Activated CD4-positive, alpha-beta T cell treated with anti-CD3 and anti-CD28 coated beads, Interleukin-2, amount 10 ng/mL, durations not matched to agents 24 days and 14 days (primary cell): ENCODE results near the gene OR6Q1. TPM values are rescaled to one million over a fixed set of nuclear protein-coding genes. Genes with fewer than 3 reads are reported as not detected.

Experiments
- DNase-seq: peaks from one replicate; pipeline ENCODE4 v3.0.0; 2022
- H3K27ac Mint-ChIP-seq: one replicate; pipeline ENCODE4 v1.8.0; 2022; ENCODE audit warnings: mild to moderate bottlenecking, mixed read lengths
- H3K27me3 Mint-ChIP-seq: one replicate; pipeline ENCODE4 v1.8.0; 2022; ENCODE audit warnings: mixed read lengths
- H3K36me3 Mint-ChIP-seq: one replicate; pipeline ENCODE4 v1.8.0; 2022; ENCODE audit warnings: low read depth, mild to moderate bottlenecking, mixed read lengths
- H3K4me1 Mint-ChIP-seq: one replicate; pipeline ENCODE4 v1.8.0; 2021; ENCODE audit warnings: mixed read lengths
- H3K4me3 Mint-ChIP-seq: one replicate; pipeline ENCODE4 v1.8.0; 2022; ENCODE audit warnings: mild to moderate bottlenecking, moderate library complexity, mixed read lengths
- H3K9me3 Mint-ChIP-seq: one replicate; pipeline ENCODE4 v1.8.0; 2021; ENCODE audit warnings: mixed read lengths
- intact Hi-C: fragments of 100-400 bp; cut with micrococcal nuclease; formaldehyde crosslinking; loops from one replicate; pipeline ENCODE4 v1.15.1; 2023
- total RNA-seq: library from RNA; stranded (reverse); gene quantifications from 2 replicates; pipeline ENCODE4 v1.2.3, GENCODE V29; 2022

The OR6Q1 gene
- total RNA-seq, 1 donor from 2014 or later, result not detected

DNA sequence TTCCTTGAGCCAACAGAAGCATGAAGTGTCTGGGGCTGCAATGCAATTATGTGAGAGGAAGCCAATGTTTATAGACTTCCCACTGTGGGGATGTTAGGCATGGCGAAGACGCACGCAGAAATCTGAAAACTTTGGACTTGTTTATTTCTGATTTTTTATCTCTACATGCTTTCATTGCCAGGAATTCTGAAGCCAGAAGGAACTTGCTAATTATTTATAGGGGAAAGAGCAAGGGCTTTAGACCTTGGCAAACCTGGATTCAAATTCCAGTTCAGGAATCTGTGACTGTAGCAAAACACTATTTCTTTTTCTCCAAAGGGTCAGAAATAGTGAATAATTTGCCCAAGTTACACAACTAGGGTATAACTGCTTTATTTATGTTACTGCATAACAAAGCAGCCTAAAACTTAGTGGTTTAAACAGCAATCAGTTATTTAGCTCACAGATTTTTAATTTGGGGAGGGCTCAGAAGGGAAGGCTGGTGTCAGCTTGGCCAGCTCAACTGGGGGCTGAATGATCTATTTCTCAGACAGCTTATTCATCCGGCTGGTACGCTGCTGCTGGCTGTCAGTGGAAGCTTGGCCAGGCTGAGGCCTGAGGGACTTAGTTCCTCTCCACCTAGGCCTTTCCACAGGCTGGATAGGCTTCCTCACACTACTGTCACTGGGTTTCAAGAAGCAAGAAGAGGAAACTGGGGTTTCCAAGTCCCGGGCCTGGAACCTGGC lies 1.9 kb upstream of the OR6Q1 start:
- no peak for DNase-seq
- H3K27ac Mint-ChIP-seq, result no peak overlapping the region
- H3K9me3 Mint-ChIP-seq, result peaks cover 4% of the 10 kb centered on the region
- H3K36me3 Mint-ChIP-seq, result no peaks in the 10 kb centered on the region
- H3K27me3 Mint-ChIP-seq, result no peaks in the 10 kb centered on the region
- no peaks in the 10 kb centered on the region for H3K4me1 Mint-ChIP-seq
- H3K4me3 Mint-ChIP-seq, result no peak overlapping the region
- intact Hi-C loops, result no loop called here

DNA sequence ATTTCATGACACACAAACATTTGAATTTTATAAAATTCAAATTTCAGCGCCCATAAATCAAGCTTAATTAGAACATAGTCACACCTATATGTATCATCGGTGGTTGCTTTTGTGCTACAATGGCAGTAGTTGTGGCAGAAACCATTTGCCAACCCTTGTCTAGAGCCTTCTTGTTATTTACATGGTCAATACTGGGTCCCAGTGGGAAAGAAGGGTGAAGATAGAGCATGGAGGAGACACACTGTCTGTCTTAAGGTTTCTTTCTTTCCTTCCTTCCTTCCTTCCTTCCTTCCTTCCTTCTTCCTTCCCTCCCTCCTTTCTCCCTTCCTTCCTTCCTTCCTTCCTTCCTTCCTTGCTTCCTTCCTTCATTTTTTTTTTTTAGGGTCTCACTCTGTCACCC lies 3.7 kb downstream of the OR6Q1 start:
- H3K27me3 Mint-ChIP-seq, result no peaks in the 10 kb centered on the region
- H3K4me1 Mint-ChIP-seq, result no peaks in the 10 kb centered on the region
- peaks cover 4% of the 10 kb centered on the region for H3K9me3 Mint-ChIP-seq
- no peak for DNase-seq
- no peaks in the 10 kb centered on the region for H3K36me3 Mint-ChIP-seq
- H3K27ac Mint-ChIP-seq, result no peak overlapping the region
- intact Hi-C loops, result no loop called here
- H3K4me3 Mint-ChIP-seq, result no peak overlapping the region

DNA sequence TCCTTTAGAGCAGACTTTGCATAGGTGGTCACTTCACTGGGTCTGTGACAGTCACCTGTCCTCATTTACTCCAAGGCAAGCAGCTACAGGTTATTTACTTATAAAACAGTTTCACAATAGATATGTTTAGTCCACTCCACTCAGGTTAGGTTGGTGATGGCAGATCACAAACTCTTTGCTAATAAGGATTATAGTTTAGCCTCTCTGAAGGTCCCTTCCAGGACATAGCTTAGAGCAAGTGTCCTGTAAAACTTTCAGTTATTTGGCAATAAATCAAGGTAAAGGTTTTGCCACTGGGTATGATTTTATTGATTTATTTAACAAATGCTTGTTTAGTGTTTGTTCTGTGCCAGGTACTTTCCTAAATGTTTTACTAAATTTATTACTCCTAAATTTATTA lies 8.8 kb downstream of the OR6Q1 start:
- no peaks in the 10 kb centered on the region for H3K9me3 Mint-ChIP-seq
- H3K4me1 Mint-ChIP-seq, result no peaks in the 10 kb centered on the region
- H3K27me3 Mint-ChIP-seq, result no peaks in the 10 kb centered on the region
- intact Hi-C loops, result no loop called here
- no peak overlapping the region for H3K27ac Mint-ChIP-seq
- DNase-seq, result no peak
- H3K36me3 Mint-ChIP-seq, result no peaks in the 10 kb centered on the region
- H3K4me3 Mint-ChIP-seq, result no peak overlapping the region

DNA sequence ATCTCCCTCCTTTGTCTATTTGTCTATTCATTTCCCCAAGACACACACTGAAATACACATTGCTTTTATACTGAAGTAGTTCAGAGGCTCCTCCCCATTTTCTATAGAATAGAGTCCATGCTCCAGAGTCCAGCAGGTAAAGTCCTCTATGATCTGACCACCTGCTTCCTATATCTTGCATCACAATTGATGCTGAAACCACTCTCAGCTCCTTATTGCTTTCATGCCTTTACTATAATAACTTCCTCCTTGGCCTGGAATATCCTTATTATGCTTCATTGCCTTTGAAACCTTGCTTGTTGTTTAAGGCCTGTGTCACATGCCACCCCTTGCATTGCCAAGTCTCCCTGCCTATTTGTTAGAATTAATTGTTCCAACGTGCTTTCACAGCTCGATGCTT lies 12.6 kb downstream of the OR6Q1 start:
- no peaks in the 10 kb centered on the region for H3K9me3 Mint-ChIP-seq
- H3K27me3 Mint-ChIP-seq, result no peaks in the 10 kb centered on the region
- H3K27ac Mint-ChIP-seq, result no peak overlapping the region
- H3K4me1 Mint-ChIP-seq, result no peaks in the 10 kb centered on the region
- no peak for DNase-seq
- H3K4me3 Mint-ChIP-seq, result no peak overlapping the region
- no peaks in the 10 kb centered on the region for H3K36me3 Mint-ChIP-seq
- intact Hi-C loops, result no loop called here

DNA sequence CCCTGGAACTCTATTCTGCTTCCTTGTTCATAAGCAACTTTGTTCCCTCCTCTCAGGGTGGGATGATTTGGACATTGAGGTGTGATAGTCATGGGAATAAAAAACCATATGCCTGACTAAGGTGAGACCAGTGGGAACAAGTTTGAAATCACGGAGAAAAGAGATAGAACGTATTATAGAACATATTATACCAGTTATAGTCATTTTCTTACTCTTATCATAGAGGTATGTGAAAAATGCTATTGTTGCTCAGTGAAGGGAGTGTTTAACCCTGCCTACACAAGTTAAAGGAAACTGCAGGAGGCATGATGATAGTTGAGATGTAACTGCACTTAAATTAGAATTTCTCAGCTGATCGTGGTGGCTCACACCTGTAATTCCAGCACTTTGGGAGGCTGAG lies 15.5 kb downstream of the OR6Q1 start:
- Mint-ChIP-seq H3K4me1 (no peaks in the 10 kb centered on the region), H3K27ac (no peak overlapping the region), H3K4me3 (no peak overlapping the region), H3K9me3 (no peaks in the 10 kb centered on the region), H3K27me3 (no peaks in the 10 kb centered on the region), H3K36me3 (no peaks in the 10 kb centered on the region)
- intact Hi-C loops, result no loop called here
- no peak for DNase-seq

DNA sequence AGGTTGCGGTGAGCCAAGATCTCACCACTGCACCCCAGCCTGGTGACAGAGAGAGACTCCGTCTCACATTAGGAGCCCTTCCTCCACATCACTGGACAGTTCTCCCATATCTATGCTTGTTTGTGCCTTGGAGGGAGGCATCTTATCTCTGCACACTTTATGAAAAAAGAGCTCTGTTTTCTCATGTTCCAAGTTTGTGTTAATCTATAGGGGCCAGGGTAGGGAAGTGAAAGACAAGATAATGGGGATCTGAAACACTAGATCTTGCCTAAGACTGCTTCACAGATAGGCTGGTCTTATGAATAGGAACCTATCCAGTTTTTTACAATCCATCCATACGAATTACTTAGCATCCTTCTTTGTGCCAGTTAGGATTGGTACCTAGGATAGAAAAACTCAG lies 17.1 kb downstream of the OR6Q1 start:
- Mint-ChIP-seq H3K36me3 (no peaks in the 10 kb centered on the region), H3K4me3 (no peak overlapping the region), H3K9me3 (no peaks in the 10 kb centered on the region), H3K27me3 (no peaks in the 10 kb centered on the region), H3K4me1 (no peaks in the 10 kb centered on the region), H3K27ac (no peak overlapping the region)
- intact Hi-C loops, result no loop called here
- no peak for DNase-seq

DNA sequence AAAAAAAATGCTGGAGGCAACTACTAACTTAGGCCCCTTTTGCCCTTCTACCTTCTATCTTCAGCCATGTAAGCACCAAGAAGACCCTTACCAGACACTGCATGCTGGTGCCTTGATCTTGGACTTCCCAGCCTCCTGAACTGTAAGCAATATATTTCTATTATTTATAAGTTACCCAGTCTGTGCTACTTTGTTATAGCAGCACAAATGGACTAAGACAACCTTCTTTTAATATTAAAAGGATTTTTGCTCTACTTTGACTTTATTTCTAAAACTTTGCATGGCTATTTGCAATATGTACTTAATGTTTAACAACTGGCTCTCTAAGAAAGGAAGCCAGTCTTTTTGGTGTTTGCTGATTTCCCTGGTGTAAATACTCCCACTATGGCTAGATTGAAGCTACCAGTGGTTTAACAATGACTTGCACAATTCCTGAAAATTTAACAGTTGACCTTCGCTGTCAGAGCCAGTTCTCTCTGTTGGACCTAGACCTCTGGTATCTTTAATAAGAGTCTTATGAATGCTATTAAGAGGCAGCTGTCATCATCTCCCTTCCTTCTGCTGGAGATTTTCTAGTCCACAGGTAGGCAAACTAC lies 25.2 kb downstream of the OR6Q1 start:
- intact Hi-C loops, result no loop called here
- no peaks in the 10 kb centered on the region for H3K36me3 Mint-ChIP-seq
- H3K27me3 Mint-ChIP-seq, result no peaks in the 10 kb centered on the region
- peaks cover 3% of the 10 kb centered on the region for H3K9me3 Mint-ChIP-seq
- H3K27ac Mint-ChIP-seq, result no peak overlapping the region
- no peak overlapping the region for H3K4me3 Mint-ChIP-seq
- no peaks in the 10 kb centered on the region for H3K4me1 Mint-ChIP-seq
- DNase-seq, result no peak

DNA sequence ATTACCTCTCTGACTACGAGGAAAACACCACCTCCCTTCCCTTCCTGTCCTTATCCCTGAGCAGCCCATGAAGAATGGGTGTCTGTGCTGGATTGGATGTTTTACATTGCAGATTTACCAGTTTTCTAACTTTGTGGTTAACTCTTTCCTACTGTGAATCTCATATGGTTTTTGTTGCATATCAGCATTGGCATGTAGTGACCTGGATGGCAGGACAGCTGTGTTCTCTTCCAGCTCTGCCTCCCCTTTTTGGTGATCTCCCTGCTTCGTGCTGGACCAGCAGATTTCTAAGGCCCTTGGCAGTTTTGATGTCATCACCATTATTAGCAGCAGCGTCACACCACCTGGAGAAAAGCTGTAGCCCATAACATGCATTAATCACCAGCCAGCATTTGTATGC lies 26.7 kb downstream of the OR6Q1 start:
- H3K4me3 Mint-ChIP-seq, result no peak overlapping the region
- no peak for DNase-seq
- peaks cover 3% of the 10 kb centered on the region for H3K9me3 Mint-ChIP-seq
- H3K4me1 Mint-ChIP-seq, result no peaks in the 10 kb centered on the region
- intact Hi-C loops, result no loop called here
- H3K27me3 Mint-ChIP-seq, result no peaks in the 10 kb centered on the region
- no peak overlapping the region for H3K27ac Mint-ChIP-seq
- H3K36me3 Mint-ChIP-seq, result no peaks in the 10 kb centered on the region

DNA sequence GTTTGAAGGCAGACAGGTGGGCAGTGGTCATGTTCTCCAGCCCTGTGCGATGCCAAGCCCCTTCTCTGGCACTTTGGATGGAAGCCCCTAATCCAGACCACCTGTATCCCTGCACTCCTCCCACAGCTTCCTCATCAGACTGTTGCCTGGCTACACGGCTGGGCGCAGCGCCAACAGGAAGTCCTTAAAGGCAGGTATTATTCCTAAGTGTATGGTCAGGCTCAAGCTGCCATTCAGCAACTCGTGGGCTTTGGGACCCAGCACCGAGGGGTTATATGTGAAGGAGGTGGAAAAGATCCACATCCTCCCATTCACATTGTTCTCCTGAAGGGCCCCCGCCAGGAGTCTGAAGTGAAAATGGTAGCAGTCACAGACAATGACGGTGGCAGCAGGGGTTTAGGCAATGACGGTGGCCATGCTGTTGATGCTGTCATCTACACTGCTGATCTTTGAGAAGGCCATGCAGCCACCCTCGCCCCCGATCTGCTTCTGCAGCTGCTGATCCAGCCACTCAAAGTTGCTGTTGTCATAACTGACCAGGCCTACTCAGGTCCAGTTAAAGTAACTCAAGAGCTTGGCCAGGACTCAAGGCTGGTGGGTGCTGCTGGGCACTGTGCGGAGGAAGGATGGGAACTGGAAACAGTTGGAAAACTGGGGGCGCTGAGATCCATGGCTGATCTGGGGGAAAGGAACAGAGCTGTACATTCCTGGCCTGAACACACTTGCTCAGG lies 27.7 kb downstream of the OR6Q1 start:
- intact Hi-C loops, result no loop called here
- Mint-ChIP-seq H3K27ac (no peak overlapping the region), H3K4me3 (no peak overlapping the region), H3K9me3 (peaks cover 3% of the 10 kb centered on the region), H3K27me3 (no peaks in the 10 kb centered on the region), H3K4me1 (no peaks in the 10 kb centered on the region), H3K36me3 (no peaks in the 10 kb centered on the region)
- no peak for DNase-seq

DNA sequence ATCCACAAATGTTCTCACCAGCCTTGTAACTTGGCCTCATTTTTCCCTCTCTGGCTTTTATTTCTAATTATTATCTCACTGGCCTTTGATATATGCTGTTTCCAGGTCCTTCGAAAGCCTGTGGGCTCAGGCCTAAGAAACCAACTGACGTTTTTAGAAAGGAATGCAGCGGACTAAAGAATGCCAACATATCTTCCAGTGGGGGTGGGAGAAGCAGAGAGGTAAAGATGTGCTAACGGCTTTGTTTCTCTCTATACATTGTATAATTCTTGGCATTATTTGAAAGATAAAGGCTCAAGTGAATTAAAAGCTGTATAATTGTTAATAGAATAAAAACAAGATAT lies 28.2 kb downstream of the OR6Q1 start:
- no peak for DNase-seq
- no peak overlapping the region for H3K4me3 Mint-ChIP-seq
- no peaks in the 10 kb centered on the region for H3K36me3 Mint-ChIP-seq
- peaks cover 3% of the 10 kb centered on the region for H3K9me3 Mint-ChIP-seq
- intact Hi-C loops, result no loop called here
- H3K27me3 Mint-ChIP-seq, result no peaks in the 10 kb centered on the region
- H3K27ac Mint-ChIP-seq, result no peak overlapping the region
- H3K4me1 Mint-ChIP-seq, result no peaks in the 10 kb centered on the region

DNA sequence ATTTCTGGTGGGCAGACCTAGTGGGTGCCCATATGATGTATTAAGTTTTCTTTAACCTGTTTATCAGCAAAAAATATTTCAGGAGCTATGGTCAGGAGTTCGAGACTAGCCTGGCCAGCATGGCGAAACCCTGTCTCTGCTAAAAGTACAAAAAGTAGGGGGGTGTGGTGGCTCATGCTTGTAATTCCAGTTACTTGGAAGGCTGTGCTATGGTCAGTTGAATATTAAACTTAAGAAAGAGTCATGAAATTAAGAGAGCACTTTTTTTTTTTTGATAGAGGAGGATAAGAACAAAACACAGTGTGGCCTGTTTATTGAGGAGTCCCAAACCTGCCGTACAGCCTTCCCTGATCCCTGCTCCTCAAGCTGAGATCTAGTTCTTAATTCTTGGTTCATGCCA lies 29.8 kb downstream of the OR6Q1 start:
- intact Hi-C loops, result no loop called here
- Mint-ChIP-seq H3K27ac (no peak overlapping the region), H3K36me3 (no peaks in the 10 kb centered on the region), H3K9me3 (no peaks in the 10 kb centered on the region), H3K27me3 (no peaks in the 10 kb centered on the region), H3K4me3 (no peak overlapping the region), H3K4me1 (no peaks in the 10 kb centered on the region)
- no peak for DNase-seq

DNA sequence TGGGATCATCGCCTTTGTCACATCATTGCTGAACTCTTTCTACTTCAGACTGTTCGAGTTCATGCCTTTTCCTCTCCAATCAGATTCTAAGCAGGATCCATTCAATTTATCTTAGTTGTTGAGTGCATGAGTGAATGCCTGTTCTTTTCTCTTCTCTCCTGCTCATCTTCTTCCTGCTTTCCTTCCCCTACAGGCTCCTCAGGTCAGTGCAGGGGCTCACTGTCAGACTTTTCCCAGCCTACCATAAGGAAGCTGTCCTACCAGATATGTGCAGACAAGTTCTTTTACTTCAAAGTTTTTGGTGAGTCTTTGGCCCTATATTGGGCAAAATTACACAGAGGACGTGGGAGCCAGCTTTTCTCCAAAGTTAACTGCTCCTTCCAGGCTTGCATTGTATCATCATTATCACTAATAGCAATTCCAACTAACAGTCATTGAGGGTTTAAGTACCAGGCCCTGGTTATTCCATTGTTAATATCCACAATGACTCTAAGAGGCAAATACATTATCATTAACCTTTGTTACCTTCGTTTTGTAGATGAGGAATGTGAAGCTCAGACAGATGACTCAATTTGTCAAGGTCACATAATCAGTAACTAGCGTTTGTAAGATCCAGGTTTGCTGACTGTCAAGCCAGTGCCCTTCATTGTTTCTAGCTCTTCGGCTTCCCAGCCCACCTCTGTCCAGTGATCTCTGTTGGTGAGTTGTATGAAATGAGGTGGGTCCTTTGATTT lies 30.4 kb downstream of the OR6Q1 start:
- H3K4me3 Mint-ChIP-seq, result no peak overlapping the region

DNA sequence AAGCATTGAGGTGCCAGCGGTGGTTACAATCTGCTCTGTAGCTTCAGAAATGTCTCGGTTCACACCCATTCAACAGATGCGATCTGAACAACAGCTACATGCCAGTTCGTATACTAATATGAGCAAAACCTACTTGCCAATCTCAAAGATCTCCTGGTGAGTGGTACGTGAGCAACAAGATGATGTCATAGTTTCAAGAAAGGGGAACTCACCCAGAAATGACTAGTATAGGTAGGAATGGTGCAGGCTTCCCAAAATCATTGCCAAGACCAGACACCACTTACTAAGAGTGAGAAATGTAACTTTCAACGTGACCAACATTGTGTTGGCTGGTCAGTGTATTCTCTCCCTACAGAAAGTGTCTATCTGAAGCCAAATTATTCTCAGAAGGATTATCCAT lies 31.1 kb downstream of the OR6Q1 start:
- no peak overlapping the region for H3K4me3 Mint-ChIP-seq

More for the DNA sequence above, 30.4 kb downstream of the OR6Q1 start:
- Mint-ChIP-seq H3K27me3 (no peaks in the 10 kb centered on the region), H3K27ac (no peak overlapping the region), H3K4me1 (no peaks in the 10 kb centered on the region), H3K36me3 (no peaks in the 10 kb centered on the region), H3K9me3 (no peaks in the 10 kb centered on the region)
- intact Hi-C loops, result no loop called here
- DNase-seq, result no peak

DNA sequence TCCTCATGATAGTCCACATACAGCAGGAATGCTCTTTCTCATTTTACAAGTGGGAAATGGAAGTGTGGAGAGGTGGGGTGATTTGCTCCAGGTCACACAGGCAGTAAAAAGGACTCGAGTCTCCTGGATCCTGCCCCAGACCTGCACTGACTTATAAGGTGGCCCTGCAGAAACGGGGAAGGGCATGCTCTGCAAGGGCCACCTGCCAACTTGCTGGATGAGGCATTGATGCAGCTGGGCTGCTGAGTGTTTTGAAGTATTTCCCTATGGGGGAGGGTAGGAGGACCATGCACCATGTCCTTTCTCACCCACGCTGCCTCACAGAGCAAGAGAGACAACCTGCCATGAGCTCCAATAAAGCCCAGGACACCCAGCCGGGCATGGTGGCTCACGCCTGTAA lies 36.9 kb downstream of the OR6Q1 start:
- intact Hi-C loops, result no loop called here

More for the DNA sequence above, 31.1 kb downstream of the OR6Q1 start:
- Mint-ChIP-seq H3K27ac (no peak overlapping the region), H3K9me3 (no peaks in the 10 kb centered on the region), H3K4me1 (no peaks in the 10 kb centered on the region), H3K27me3 (no peaks in the 10 kb centered on the region), H3K36me3 (no peaks in the 10 kb centered on the region)
- DNase-seq, result no peak
- intact Hi-C loops, result no loop called here

More for the DNA sequence above, 36.9 kb downstream of the OR6Q1 start:
- no peaks in the 10 kb centered on the region for H3K9me3 Mint-ChIP-seq
- no peaks in the 10 kb centered on the region for H3K27me3 Mint-ChIP-seq
- no peak overlapping the region for H3K27ac Mint-ChIP-seq
- peak; percentile 36 for DNase-seq
- no peaks in the 10 kb centered on the region for H3K4me1 Mint-ChIP-seq
- H3K4me3 Mint-ChIP-seq, result no peak overlapping the region
- H3K36me3 Mint-ChIP-seq, result no peaks in the 10 kb centered on the region
